K562 (cell line): Measurements from ENCODE around the gene NAPA. TPM values are rescaled to one million over a fixed set of nuclear protein-coding genes. Genes with fewer than 3 reads are reported as not detected.

Experiments
- BACH1 ChIP-seq: fragments of 200-800 bp; sonication (Bioruptor generic); IDR thresholded peaks from 2 replicates; pipeline ENCODE4 v1.6.1; 2016; ENCODE audit warnings: missing genetic modification characterization, missing compliant biosample characterization
- BRF2 ChIP-seq: IDR thresholded peaks from 3 replicates; pipeline ENCODE4 v1.6.1; 2011; ENCODE audit warnings: borderline replicate concordance, mild to moderate bottlenecking; ENCODE audit not compliant: insufficient read length, insufficient read depth
- CBX8 ChIP-seq: fragments of 200-600 bp; sonication (generic); IDR thresholded peaks from 2 replicates; pipeline ENCODE4 v1.6.1; 2012; ENCODE audit warnings: borderline replicate concordance, mixed run types, low read depth, mild to moderate bottlenecking, moderate library complexity, mixed read lengths, low read length, control low read depth, inconsistent platforms; ENCODE audit not compliant: poor library complexity, severe bottlenecking; ENCODE audit errors: extremely low read depth
- E4F1 ChIP-seq: fragments of 250-450 bp; sonication (Bioruptor Pico); IDR thresholded peaks from 2 replicates; pipeline ENCODE4 v1.5.0; 2021; ENCODE audit warnings: mild to moderate bottlenecking, borderline replicate concordance
- ETS1 ChIP-seq: conservative IDR thresholded peaks from 2 replicates; pipeline ENCODE4 v1.6.1; 2011; ENCODE audit warnings: low read depth, mild to moderate bottlenecking, low read length; ENCODE audit not compliant: control insufficient read depth
- NFRKB ChIP-seq: fragments of 450-650 bp; IDR thresholded peaks from 2 replicates; pipeline ENCODE4 v1.6.1; 2016; ENCODE audit warnings: low read depth
- PHF20 ChIP-seq: fragments of 450-650 bp; IDR thresholded peaks from 2 replicates; pipeline ENCODE4 v1.6.1; 2018; ENCODE audit not compliant: partially characterized antibody
- PRMT5 ChIP-seq: sonication (generic); formaldehyde crosslinking; IDR thresholded peaks from 2 replicates; pipeline ENCODE4 v1.5.0; 2020; ENCODE audit warnings: missing genetic modification reagents
- RFX1 ChIP-seq: fragments of 450-650 bp; IDR thresholded peaks from 2 replicates; pipeline ENCODE4 v1.6.1; 2016; ENCODE audit warnings: mild to moderate bottlenecking, moderate library complexity
- RNF2 ChIP-seq: sonication (generic); IDR thresholded peaks from 2 replicates; pipeline ENCODE4 v1.6.1; 2016
- STAG1 ChIP-seq: sonication (generic); formaldehyde crosslinking; IDR thresholded peaks from 2 replicates; pipeline ENCODE4 v1.5.0; 2020; ENCODE audit warnings: missing genetic modification reagents, borderline replicate concordance
- TCF7 ChIP-seq: sonication (generic); IDR thresholded peaks from 2 replicates; pipeline ENCODE4 v1.6.1; 2016; ENCODE audit warnings: antibody characterized with exemption, borderline replicate concordance
- TEAD1 ChIP-seq, 2 experiments: fragments of 450-650 bp in 1 of 2; sonication (generic) in 1 of 2; formaldehyde crosslinking; IDR thresholded peaks; 2 replicates each; pipeline versions ENCODE4 v1.4.0 to v1.8.0; 2020 to 2022; ENCODE audit warnings: mild to moderate bottlenecking in 2 of 2, missing genetic modification reagents in 1 of 2
- ZC3H11A ChIP-seq: IDR thresholded peaks from 2 replicates; pipeline ENCODE4 v1.6.1; 2012; ENCODE audit warnings: low read depth, low read length, improper control_type of control experiment
- ZKSCAN8 ChIP-seq: fragments of 200-800 bp; sonication (Bioruptor generic); IDR thresholded peaks from 2 replicates; pipeline ENCODE4 v1.6.1; 2016; ENCODE audit warnings: missing genetic modification characterization, missing compliant biosample characterization
- ZNF121 ChIP-seq: sonication (generic); formaldehyde crosslinking; conservative IDR thresholded peaks from 2 replicates; pipeline ENCODE4 v1.8.0; 2022; ENCODE audit warnings: missing genetic modification reagents
- ZNF124 ChIP-seq: sonication (generic); formaldehyde crosslinking; IDR thresholded peaks from 2 replicates; pipeline ENCODE4 v1.8.1; 2022; ENCODE audit warnings: missing genetic modification reagents
- ZNF184 ChIP-seq: sonication (generic); formaldehyde crosslinking; IDR thresholded peaks from 2 replicates; pipeline ENCODE4 v1.5.0; 2020; ENCODE audit warnings: missing genetic modification reagents
- ZNF23 ChIP-seq: fragments of 250-450 bp; sonication (Bioruptor Pico); IDR thresholded peaks from 2 replicates; pipeline ENCODE4 v1.4.0; 2020; ENCODE audit warnings: mild to moderate bottlenecking
- ZNF740 ChIP-seq, 3 experiments: fragments of 200-800 bp in 1 of 3; sonication (Bioruptor generic) in 1 of 3; sonication (generic) in 1 of 3; formaldehyde crosslinking in 1 of 3; IDR thresholded peaks; 2 replicates each; pipeline versions ENCODE4 v1.6.1 to v1.8.0; 2016 to 2022; ENCODE audit warnings: mild to moderate bottlenecking in 2 of 3, missing compliant biosample characterization in 2 of 3, missing genetic modification characterization in 2 of 3, missing genetic modification reagents in 1 of 3
- polyA plus RNA-seq, 8 experiments: library from polyadenylated mRNA; depleted of rRNA in 4 of 8; stranded (reverse) in 5 of 8; unstranded in 3 of 8; fragments of >200 nt; fragmentation: Nextera tagmentation in 2 of 8; fragmentation: Illumina TruSeq in 1 of 8; extraction: Ambion mirVana in 2 of 8; extraction: Trizol in 1 of 8; gene quantifications; 2 replicates each; pipeline versions ENCODE4 v1.2.1 to v1.2.3, GENCODE V29; 2011 to 2014; ENCODE audit warnings: inconsistent platforms in 1 of 8, missing spikeins in 1 of 8
- total RNA-seq, 7 experiments: library from RNA; depleted of rRNA in 6 of 7; stranded (reverse); fragments of >200 nt in 6 of 7; fragmentation: Illumina TruSeq in 2 of 7; extraction: Trizol in 2 of 7; gene quantifications; 2 replicates each; pipeline versions ENCODE4 v1.2.1 to v1.2.3, GENCODE V29; 2011 to 2021; ENCODE audit warnings: low replicate concordance in 1 of 7

NAPA gene
- total and polyA plus RNA-seq, 9 of the 15 experiments (the other 6 are each of a cell fraction or from before 2014, with no cell fraction given) = 5.4 to 98.6 (median 77.5) TPM

- TF ChIP-seq PHF20 (peak; percentile 82), E4F1 (CRISPR knock-in tag) (no peak), ZNF184 (peak; percentile 91), PRMT5 (CRISPR knock-in tag) (no peak), ZNF121 (CRISPR knock-in tag) (no peak), NFRKB (no peak), RNF2 (peak; percentile 76; the same call in 1 of the 2 replicates), ZNF23 (CRISPR knock-in tag) (no peak), BRF2 (no peak), ZC3H11A (no peak), ZNF740 (CRISPR knock-in tag; IDR thresholded peaks at IDR 0.05) (no peak; the same call in 1 of the 2 replicates), ZNF740 (tag; IDR thresholded peaks at IDR 0.05) (no peak), BACH1 (no peak), CBX8 (no peak), ETS1 (peak; percentile 46), RFX1 (no peak; the same call in 1 of the 2 replicates), TEAD1 (CRISPR knock-in tag; IDR thresholded peaks at IDR 0.05) (peak in 1 of 2 experiments; percentile 59; a peak in 1 of 4 replicates), STAG1 (CRISPR knock-in tag) (no peak), ZKSCAN8 (CRISPR knock-in tag) (no peak), ZNF124 (CRISPR knock-in tag) (no peak), TCF7 (no peak)
Observed at GRCh38 chr19:47514869-47515588, at the start of gene NAPA (continued).
